ENCODE measurements around the gene MTSS2.
A peak's percentile ranks its signal among the peaks of the same experiment; 100 is the strongest.

MTSS2 gene

GRCh38 chr16:70712942-70713341, 27.1 kb upstream of the MTSS2 start:
- H3K4me1 Mint-ChIP-seq: peaks cover 84% of the 10 kb centered on the region
- H3K27me3 Mint-ChIP-seq (ENCODE audit: low read depth, poor library complexity): peaks cover 3% of the 10 kb centered on the region
- peaks cover 4% of the 10 kb centered on the region for H3K36me3 Mint-ChIP-seq (ENCODE audit: low read depth)
- peak overlapping the region; percentile 25 for H3K27ac Mint-ChIP-seq
- no peaks in the 10 kb centered on the region for H3K9me3 Mint-ChIP-seq
- TF ChIP-seq CTCF (IDR thresholded peaks at IDR 0.05): no peak
- no peak for DNase-seq
- H3K4me3 Mint-ChIP-seq: no peak overlapping the region

GRCh38 chr16:70712359-70712758, 26.5 kb upstream of the MTSS2 start:
- Mint-ChIP-seq H3K27me3 (ENCODE audit: low read depth, poor library complexity) (peaks cover 3% of the 10 kb centered on the region), H3K4me1 (peaks cover 88% of the 10 kb centered on the region), H3K9me3 (no peaks in the 10 kb centered on the region), H3K4me3 (peak overlapping the region; percentile 18), H3K36me3 (ENCODE audit: low read depth) (peaks cover 4% of the 10 kb centered on the region), H3K27ac (peak overlapping the region; percentile 45)
- TF ChIP-seq CTCF (IDR thresholded peaks at IDR 0.05): no peak
- no peak for DNase-seq

- no peak overlapping the region for H3K4me3 Mint-ChIP-seq
- no peak for TF ChIP-seq CTCF (IDR thresholded peaks at IDR 0.05)
- DNase-seq: no peak
- peak overlapping the region; percentile 85 for H3K27ac Mint-ChIP-seq
- peaks cover 4% of the 10 kb centered on the region for H3K36me3 Mint-ChIP-seq (ENCODE audit: low read depth)
- H3K9me3 Mint-ChIP-seq: no peaks in the 10 kb centered on the region
- peaks cover 86% of the 10 kb centered on the region for H3K4me1 Mint-ChIP-seq
- H3K27me3 Mint-ChIP-seq (ENCODE audit: low read depth, poor library complexity): peaks cover 3% of the 10 kb centered on the region
These were observed 25.6 kb upstream of the MTSS2 start for GRCh38 chr16:70711211-70712031.

GRCh38 chr16:70710422-70711210, 24.8 kb upstream of the MTSS2 start:
- Mint-ChIP-seq H3K9me3 (no peaks in the 10 kb centered on the region), H3K4me3 (no peak overlapping the region), H3K27me3 (ENCODE audit: low read depth, poor library complexity) (peaks cover 3% of the 10 kb centered on the region)

GRCh38 chr16:70709942-70710341, 24.1 kb upstream of the MTSS2 start:
- Mint-ChIP-seq H3K36me3 (ENCODE audit: low read depth) (peaks cover 4% of the 10 kb centered on the region), H3K27me3 (ENCODE audit: low read depth, poor library complexity) (peaks cover 8% of the 10 kb centered on the region), H3K27ac (no peak overlapping the region), H3K4me3 (no peak overlapping the region), H3K4me1 (peaks cover 71% of the 10 kb centered on the region), H3K9me3 (no peaks in the 10 kb centered on the region)
- no peak for DNase-seq
- TF ChIP-seq CTCF (IDR thresholded peaks at IDR 0.05): no peak

More at GRCh38 chr16:70710422-70711210, 24.8 kb upstream of the MTSS2 start:
- TF ChIP-seq CTCF (IDR thresholded peaks at IDR 0.05): no peak
- no peak for DNase-seq
- Mint-ChIP-seq H3K4me1 (peaks cover 78% of the 10 kb centered on the region), H3K36me3 (ENCODE audit: low read depth) (peaks cover 4% of the 10 kb centered on the region), H3K27ac (peak overlapping the region; percentile 51)

Data from nephron progenitor cell (in vitro differentiated cells).